ENCODE data around the gene HTR1D.
"Not testable (repeated sequence)": the region's sequence is repeated elsewhere in the genome, so short reads cannot be mapped to it uniquely, and the experiment has no call there.

Gene HTR1D

GRCh38 chr1:23210963-23211362 lies 6.3 kb downstream of the HTR1D start:
- H3K4me3 ChIP-seq (ENCODE audit: control insufficient read depth, low read depth, low read length), result no peak overlapping the region
- DNase-seq (ENCODE audit: low read depth), result no peak
- TF ChIP-seq, protein P1, sequence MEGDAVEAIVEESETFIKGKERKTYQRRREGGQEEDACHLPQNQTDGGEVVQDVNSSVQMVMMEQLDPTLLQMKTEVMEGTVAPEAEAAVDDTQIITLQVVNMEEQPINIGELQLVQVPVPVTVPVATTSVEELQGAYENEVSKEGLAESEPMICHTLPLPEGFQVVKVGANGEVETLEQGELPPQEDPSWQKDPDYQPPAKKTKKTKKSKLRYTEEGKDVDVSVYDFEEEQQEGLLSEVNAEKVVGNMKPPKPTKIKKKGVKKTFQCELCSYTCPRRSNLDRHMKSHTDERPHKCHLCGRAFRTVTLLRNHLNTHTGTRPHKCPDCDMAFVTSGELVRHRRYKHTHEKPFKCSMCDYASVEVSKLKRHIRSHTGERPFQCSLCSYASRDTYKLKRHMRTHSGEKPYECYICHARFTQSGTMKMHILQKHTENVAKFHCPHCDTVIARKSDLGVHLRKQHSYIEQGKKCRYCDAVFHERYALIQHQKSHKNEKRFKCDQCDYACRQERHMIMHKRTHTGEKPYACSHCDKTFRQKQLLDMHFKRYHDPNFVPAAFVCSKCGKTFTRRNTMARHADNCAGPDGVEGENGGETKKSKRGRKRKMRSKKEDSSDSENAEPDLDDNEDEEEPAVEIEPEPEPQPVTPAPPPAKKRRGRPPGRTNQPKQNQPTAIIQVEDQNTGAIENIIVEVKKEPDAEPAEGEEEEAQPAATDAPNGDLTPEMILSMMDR (conservative IDR thresholded peaks at IDR 0.05; ENCODE audit: control insufficient read depth, insufficient read depth, low read depth, low read length), result no peak

GRCh38 chr1:23210351-23210785 lies 6.9 kb downstream of the HTR1D start:
- no peak overlapping the region for H3K4me3 ChIP-seq (ENCODE audit: control insufficient read depth, low read depth, low read length)
- TF ChIP-seq, protein P1 (conservative IDR thresholded peaks at IDR 0.05; ENCODE audit: control insufficient read depth, insufficient read depth, low read depth, low read length), result no peak
- no peak for DNase-seq (ENCODE audit: low read depth)

DNA sequence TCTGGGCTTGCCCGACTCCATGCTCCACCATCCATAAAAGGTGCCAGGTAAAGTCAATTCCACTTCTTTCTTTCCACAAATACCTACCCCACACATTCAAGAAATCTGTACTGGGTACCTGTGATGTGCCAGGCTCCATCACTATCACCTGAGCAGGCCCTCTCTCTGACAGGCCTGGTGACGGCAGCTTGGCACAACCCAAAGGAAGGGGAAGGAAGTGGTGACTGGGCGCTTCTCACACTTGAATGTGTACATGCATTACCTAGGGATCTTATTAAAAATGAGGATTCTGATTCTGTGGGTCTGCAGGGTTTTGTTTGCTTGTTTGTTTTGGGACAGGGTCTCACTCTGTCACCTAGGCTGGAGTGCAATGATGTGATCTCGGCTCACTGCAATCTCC lies 7.5 kb downstream of the HTR1D start:
- H3K4me3 ChIP-seq (ENCODE audit: control insufficient read depth, low read depth, low read length), result no peak overlapping the region
- no peak for DNase-seq (ENCODE audit: low read depth)
- TF ChIP-seq, protein P1 (conservative IDR thresholded peaks at IDR 0.05; ENCODE audit: control insufficient read depth, insufficient read depth, low read depth, low read length), result no peak

DNA sequence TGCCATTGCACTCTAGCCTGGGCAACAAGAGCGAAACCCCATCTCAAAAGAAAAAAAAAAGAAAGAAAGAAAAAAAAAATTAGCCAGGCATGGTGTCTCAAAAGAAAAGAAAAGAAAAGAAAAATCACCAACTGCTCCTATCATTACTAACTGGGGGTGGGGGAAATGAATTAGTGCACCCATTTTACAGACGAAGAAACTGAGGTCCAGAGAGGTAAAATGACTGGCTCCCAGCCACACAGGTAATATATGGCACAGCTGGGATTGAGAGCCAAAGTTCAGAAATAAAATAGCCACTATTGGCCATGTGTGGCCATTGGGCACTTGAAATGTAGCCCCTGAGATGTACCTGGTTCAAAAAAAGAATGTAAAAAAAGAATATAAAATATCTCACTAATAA lies 8.8 kb downstream of the HTR1D start:
- TF ChIP-seq, protein P1 (conservative IDR thresholded peaks at IDR 0.05; ENCODE audit: control insufficient read depth, insufficient read depth, low read depth, low read length), result no peak
- no peak overlapping the region for H3K4me3 ChIP-seq (ENCODE audit: control insufficient read depth, low read depth, low read length)
- DNase-seq (ENCODE audit: low read depth), result no peak

DNA sequence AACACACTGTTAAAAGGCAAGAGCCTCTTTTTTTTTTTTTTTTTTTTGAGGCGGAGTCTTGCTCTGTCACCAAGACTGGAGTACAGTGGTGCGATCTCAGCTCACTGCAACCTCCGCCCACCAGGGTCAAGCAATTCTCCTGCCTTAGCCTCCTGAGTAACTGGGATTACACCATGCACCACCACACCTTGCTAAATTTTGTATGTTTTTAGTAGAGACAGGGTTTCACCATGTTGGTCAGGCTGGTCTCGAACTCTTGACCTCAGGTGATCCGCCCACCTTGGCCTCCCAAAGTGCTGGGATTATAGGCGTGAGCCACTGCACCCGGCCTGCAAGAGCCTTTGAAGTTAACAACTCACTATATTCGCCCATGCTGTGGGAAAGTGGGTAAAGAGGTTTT lies 9.6 kb downstream of the HTR1D start:
- DNase-seq (ENCODE audit: low read depth), result not testable (repeated sequence)

DNA sequence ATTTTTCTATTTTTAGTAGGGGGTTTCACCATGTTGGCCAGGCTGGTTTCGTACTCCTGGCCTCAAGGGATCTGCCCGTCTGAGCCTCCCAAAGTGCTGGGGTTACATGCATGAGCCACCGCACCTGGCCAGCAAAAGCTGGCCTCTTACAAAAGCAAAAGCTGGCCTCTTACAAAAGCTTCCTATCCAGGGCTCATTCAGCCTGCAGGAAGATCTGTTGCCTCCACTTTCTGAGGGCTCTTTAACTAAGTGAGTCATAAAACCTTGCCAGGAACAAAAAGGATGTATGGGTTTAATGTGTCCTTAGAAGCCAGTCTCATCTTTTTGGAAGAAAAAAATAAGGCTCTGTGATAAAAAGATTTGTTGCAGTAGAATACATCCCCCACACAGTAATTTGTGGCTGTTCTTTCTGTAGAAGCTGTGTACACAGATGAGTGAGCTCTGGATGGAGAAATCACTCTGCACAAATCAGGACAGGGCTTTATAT lies 15.0 kb downstream of the HTR1D start:
- H3K4me3 ChIP-seq (ENCODE audit: control insufficient read depth, low read depth, low read length), result no peak overlapping the region
- peak; percentile 57 for DNase-seq (ENCODE audit: low read depth)
- TF ChIP-seq, protein P1 (conservative IDR thresholded peaks at IDR 0.05; ENCODE audit: control insufficient read depth, insufficient read depth, low read depth, low read length), result no peak

More for the DNA sequence above, 9.6 kb downstream of the HTR1D start:
- not testable (repeated sequence) for H3K4me3 ChIP-seq (ENCODE audit: control insufficient read depth, low read depth, low read length)

GRCh38 chr1:23200883-23201282 lies 16.4 kb downstream of the HTR1D start:
- TF ChIP-seq, protein P1 (conservative IDR thresholded peaks at IDR 0.05; ENCODE audit: control insufficient read depth, insufficient read depth, low read depth, low read length), result no peak
- no peak overlapping the region for H3K4me3 ChIP-seq (ENCODE audit: control insufficient read depth, low read depth, low read length)
- DNase-seq (ENCODE audit: low read depth), result peak; percentile 21

Measured in fibroblast of mammary gland (primary cell).